Stimulated activated CD8-positive, alpha-beta memory T cell treated with anti-CD3 and anti-CD28 coated beads, Interleukin-12 subunit alpha, Interleukin-12 subunit beta, amount 100 ng/mL, for 4 hours (primary cell): ENCODE data around the gene NFS1.
"Not testable (repeated sequence)": the region's sequence is repeated elsewhere in the genome, so short reads cannot be mapped to it uniquely, and the experiment has no call there.

Experiments
- DNase-seq: peaks from one replicate; pipeline ENCODE4 v3.0.0-alpha.2; 2020; ENCODE audit warnings: low read depth

The NFS1 gene

DNA sequence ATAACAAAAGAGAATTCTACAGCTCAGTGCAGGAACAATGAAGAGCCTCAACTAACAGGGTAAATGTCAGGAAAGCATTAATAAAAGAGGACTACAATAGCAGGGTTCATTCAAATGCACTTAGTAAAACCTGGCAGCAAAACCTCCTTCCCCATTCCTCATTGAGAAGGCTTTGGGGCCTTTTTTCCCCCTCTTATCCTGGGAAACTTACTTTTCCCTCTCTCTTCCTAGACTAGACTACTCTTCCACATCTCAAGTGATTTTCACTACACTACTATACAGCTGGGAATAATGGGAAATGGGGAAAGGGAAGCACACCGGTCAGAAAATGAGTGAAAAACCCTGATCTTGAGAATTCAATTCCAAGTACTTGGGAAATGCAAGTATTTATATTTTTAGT is 10.1 kb upstream of the NFS1 start:
- DNase-seq: no peak

- DNase-seq: no peak
Measured at GRCh38 chr20:35708502-35708901, 9.3 kb upstream of the NFS1 start.

DNA sequence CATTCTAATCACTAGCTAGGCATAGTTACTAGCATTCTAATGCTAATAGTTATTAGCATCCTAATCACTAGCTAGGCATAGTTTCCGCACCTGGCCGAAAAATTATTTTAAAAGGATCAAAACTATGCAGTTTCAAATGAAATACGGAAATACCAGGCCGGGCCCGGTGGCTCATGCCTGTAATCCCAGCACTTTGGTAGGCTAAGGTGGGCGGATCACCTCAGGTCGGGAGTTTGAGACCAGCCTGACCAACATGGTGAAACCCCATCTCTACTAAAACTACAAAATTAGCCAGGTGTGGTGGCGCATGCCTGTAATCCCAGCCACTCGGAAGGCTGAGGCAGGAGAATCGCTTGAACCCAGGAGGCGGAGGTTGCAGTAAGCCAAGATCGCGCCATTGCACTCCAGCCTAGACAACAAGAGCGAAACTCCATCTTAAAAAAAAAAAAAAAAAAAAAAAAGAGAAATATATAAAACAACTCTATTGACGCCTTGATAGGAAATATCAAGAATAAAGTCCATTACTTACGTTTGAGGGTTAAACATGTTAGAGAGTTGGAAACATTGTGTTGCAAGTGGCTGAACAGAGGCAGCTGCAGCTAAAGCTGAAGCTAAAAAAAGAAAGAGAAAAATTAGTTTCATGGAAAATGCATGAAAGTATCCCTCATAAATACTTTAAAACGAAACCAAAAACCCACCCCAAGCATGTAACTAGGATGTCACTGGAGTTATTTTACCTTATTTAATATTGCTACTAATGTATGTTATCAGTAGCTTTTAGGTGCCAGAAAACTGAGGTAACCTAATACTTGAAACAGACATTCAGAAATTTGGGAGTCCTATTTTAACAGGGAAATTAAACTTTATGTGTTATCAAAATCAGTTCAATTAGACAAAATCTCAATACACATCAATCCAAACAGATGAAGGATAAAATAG is 7.7 kb upstream of the NFS1 start:
- DNase-seq: not testable (repeated sequence)

DNA sequence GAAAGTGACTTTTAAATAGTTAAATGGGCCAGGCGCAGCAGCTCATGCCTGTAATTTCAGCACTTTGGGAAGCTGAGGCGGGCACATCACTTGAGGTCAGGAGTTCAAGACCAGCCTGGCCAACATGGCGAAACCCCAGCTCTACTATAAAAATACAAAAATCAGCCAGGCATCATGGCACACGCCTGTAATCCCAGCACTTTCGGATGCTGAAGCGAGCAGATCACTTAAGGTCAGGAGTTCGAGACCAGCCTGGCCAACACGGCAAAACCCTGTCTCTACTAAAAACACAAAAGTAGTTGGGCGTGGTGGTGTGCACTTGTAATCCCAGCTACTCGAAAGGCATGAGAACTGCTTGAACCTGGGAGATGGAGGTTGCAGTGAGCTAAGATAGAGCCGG is 6.7 kb upstream of the NFS1 start:
- DNase-seq: not testable (repeated sequence)

DNA sequence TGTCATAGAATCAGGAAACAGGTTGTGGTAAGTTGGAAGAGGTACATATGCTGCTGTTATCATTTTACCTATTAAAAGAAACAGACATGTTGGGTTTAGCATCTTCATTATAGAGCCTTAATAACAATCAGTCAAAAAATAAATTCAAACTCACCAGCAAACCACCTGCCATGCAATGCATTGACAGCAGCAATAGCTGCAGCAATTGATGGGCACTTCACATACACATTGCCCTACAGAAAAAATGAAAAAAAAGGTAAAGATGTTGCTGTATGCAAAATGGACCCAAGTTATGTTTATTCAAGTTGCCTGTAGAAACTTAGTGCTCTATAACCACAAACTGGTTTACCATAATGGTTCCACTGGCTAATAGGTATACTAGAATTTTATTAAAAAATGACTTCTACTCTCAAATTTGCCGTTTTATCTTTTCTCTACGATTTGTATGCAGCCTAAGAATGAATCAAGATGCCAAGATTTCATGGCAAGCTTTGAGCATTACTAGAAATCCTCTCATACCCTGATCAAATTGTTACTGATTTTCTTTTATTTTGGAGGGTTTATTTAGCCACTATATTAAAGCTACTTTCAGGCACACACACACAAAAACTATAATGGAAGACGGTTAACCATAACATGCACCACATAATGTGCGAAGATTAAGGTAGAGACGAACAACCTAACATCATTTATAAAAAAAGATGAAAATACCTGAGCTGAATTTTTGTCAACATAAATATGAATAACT is 5.5 kb upstream of the NFS1 start:
- DNase-seq: no peak

DNA sequence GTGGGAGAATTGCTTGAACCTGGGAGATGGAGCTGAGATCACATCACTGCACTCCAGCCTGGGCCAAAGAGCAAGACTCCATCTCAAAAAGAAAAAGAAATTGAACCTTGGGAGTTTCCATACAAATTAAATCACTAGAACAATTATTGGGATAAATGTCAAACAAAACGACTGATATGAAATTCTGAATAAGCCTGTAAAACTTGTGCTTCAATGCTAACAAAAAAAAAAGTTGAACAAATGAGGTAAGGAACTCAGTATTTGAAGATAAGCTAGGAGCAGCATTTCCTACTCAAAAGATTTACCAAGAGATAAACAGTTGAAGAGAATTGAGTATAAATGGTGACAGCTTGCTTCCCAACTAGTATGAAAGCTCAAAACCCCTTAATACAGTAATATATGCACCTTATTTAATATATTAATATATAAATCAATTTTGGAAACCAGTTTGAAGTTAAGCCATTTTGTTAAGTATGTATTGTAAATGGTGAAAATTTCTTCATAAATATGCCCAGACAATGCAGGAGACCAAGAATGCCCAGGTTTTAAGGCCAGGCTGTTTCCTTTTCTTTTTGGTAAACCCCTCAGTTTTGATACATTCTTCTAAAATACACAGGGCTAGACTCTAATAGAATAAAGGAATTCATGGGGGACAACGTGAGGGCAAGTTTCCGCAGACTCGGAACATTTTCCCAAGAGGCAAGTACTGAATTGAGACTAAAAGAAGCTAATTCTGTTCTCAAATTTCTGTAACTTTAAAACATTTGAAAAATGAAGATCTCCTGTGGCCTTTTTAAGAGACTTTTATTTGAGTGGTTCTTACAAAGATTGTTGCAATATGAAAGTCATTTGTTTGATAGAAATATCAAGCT is 3.9 kb upstream of the NFS1 start:
- DNase-seq: no peak

DNA sequence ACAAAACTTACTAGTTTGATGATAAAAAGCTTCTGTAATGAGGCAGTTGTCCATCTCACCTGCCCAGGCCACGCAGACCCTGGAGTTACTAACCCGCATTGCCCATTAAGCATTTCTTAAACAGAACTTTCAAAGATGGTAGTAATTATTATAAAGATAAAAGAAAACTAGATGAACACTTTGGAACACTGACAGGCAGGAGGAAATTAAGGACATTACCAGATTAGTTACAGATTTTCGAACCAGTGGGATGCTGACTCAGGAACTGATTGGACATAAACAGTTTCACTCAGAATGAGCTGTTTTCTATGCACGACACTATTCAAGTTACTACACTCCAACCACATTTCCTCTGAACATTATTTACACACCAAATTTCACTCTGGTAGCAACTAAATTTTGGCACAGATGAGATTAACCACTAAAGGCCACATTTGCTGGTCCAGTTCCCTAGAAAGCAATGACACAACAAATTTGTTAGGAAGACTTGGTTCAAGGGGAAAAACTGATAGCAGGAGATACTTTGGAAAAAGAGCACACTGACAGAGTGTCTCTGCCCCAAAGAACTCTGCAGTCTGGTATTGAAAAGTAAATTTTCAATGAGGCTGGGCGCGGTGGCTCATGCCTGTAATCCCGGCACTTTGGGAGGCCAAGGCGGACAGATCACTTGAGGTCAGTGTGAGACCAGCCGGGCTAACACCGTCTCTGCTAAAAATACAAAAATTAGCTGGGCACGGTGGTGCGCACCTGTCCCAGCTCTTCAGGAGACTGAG is 3.1 kb upstream of the NFS1 start:
- no peak for DNase-seq

GRCh38 chr20:35700625-35701148 is 1.5 kb upstream of the NFS1 start:
- no peak for DNase-seq

GRCh38 chr20:35699957-35700624 is 939 bp upstream of the NFS1 start:
- no peak for DNase-seq

DNA sequence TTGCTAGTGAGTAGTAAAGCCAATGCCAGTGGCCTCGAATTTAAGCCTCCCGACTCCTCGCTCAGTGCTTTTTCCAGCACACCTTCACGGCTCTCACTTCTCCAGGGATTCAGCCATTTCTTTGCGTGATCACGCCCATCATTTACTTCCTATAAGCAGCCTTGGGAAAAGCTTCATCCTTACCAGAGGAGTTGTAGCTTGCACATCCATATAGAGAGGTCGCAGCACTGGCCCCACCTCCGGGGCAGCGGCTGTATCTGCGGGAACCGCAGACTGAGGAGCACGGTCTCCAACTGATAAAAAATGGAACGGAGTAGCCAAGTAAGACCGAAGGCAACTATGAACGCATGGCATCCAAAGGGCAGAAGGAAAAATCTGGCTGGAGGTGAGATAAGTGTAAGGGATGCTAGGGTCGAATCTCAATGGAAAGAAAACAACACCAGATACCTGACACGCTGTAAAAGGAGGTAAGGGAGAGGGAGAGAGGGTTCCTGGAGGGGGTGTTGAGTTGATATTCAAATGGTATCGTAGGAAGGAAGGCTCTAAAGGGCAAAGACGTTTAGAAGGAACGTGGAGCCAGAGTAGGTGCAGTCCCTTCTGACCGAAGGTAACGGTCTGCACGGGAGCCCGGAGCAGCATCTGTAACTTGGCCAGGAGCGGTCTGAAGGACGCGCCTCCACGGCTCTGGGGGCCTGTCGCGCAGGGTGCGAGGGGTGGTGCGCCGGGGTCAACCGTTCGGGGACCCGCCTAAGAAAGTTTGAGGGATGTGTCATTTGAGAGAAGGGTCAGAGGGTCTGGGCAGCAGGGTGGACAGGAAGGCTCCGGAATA is 640 bp downstream of the NFS1 start:
- DNase-seq: no peak

- no peak for DNase-seq
Measured at GRCh38 chr20:35697696-35698297, 1.4 kb downstream of the NFS1 start.

GRCh38 chr20:35695978-35696377 is 3.2 kb downstream of the NFS1 start:
- DNase-seq: no peak

- no peak for DNase-seq
Measured at GRCh38 chr20:35695245-35695749, 3.9 kb downstream of the NFS1 start.

GRCh38 chr20:35690265-35690664 is 8.9 kb downstream of the NFS1 start:
- no peak for DNase-seq

DNA sequence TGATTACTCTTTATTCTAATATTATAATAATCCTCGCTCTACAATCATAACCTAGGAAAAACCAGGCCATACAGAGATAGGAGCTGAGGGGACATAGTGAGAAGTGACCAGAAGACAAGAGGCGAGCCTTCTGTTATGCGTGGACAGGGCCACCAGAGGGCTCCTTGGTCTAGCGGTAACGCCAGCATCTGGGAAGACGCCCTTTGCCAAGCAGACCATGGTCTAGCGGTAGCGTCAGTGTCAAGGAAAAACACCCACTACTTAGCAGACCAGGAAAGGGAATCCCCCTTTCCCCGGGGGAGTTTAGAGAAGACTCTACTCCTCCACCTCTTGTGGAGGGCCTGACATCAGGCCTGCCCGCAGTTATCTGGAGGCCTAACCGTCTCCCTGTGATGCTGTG is 12.3 kb downstream of the NFS1 start:
- DNase-seq: not testable (repeated sequence)

DNA sequence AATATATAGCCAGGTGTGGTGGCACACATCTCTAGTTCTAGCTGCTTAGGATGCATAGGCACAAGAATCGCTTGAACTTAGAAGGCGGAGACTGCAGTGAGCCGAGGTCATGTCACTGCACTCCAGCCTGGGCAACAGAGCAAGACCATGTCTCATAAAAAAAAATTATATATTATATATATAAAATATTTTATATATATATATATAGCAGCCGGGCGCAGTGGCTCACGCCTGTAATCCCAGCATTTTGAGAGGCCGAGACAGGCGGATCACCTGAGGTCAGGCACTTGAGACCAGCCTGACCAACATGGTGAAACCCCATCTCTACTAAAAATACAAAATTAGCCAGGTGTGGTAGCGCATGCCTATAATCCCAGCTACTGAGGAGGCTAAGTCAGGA is 13.8 kb downstream of the NFS1 start:
- DNase-seq: not testable (repeated sequence)

DNA sequence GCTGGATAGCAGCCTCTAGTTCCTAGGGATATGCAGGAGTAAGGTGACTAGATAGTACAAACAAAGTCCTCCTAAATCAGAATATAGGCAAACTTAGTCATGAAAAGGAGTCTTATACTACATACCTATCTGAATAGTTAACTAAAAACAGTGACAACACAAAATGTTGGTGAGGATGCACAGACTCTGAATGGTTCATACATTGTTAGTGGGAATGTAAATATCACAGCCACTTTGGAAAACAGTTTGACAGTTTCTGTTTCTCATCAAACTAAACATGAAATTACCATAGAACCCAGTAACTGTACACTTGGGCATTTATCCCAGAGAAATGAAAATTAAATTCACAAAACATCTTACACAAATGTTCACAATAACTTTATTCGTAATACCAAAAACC is 17.2 kb downstream of the NFS1 start:
- DNase-seq: no peak

GRCh38 chr20:35680452-35681183 is 18.5 kb downstream of the NFS1 start:
- no peak for DNase-seq
